ENCODE data around the gene DCX. TPM values are rescaled to one million over a fixed set of nuclear protein-coding genes. Genes with fewer than 3 reads are reported as not detected.

DCX gene
- polyA plus RNA-seq, 4 donors, result 0.18 to 0.34 (median 0.27) TPM; not detected in 1

DNA sequence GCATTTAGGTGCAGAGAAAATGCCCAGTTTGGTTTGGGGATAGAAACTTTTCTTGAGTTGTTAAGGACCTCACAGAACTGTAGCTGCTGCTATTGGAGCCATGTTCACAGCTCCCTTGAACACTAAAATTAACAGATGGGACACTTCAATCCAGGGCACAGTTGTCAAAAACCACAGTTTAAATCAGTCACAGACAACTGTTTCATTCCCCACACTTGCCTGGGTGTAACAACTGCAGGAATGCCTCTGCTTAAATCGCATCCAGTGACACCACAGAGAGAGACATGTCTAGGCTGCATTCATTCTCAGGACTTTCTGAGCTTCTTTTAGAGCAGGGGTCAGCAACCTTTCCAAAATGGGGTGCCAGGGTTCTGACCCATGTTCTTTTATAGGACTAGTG lies 129.0 kb downstream of the DCX start:
- H3K4me1 ChIP-seq (ENCODE audit: control insufficient read depth in 3 of 3, insufficient read depth in 2 of 3, low read depth in 1 of 3, low read length in 2 of 3), result no peaks in the 10 kb centered on the region
- H3K27me3 ChIP-seq (ENCODE audit: control insufficient read depth in 3 of 3, insufficient read depth in 3 of 3, low read length in 3 of 3), result no peaks in the 10 kb centered on the region
- no peak overlapping the region for H3K27ac ChIP-seq (ENCODE audit: low read depth in 1 of 3, low read length in 2 of 3)
- no peak for FAIRE-seq
- no peak for DNase-seq
- no peak overlapping the region for H3K4me3 ChIP-seq (ENCODE audit: low read depth in 1 of 3, low read length in 3 of 3)
- 88 to 90% (median 88%) methylated on average over 1 of the region's 1 CpG for WGBS, 3 donors
- no peaks in the 10 kb centered on the region for H3K9me3 ChIP-seq (ENCODE audit: control insufficient read depth in 2 of 2, insufficient read depth in 1 of 2, low read depth in 1 of 2, low read length in 1 of 2)
- H3K36me3 ChIP-seq (ENCODE audit: control insufficient read depth in 3 of 3, insufficient read depth in 2 of 3, low read depth in 1 of 3, low read length in 3 of 3), result no peaks in the 10 kb centered on the region

DNA sequence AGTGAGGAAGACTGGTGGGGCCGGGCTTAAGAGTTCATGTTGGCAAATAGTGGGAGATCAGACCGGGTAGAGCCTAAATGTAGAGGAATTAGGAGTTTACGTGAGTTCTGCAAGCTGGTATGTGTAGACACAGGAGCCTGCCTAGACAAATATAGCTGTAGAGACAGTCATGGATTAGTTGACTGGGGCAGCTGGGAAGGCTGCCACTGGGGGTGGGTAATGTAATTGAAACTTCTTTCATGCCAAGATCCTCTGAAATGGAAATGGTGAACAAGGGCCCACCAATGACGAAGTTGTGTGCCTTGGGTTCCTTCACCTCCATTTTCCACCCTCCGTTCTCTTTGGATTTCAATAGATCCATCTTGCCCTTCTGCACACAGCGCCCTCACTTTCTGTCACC lies 129.9 kb downstream of the DCX start:
- WGBS, 3 donors, result 76 to 91% (median 81%) methylated on average over 6 of the region's 6 CpGs
- no peaks in the 10 kb centered on the region for H3K9me3 ChIP-seq (ENCODE audit: control insufficient read depth in 2 of 2, insufficient read depth in 1 of 2, low read depth in 1 of 2, low read length in 1 of 2)

DNA sequence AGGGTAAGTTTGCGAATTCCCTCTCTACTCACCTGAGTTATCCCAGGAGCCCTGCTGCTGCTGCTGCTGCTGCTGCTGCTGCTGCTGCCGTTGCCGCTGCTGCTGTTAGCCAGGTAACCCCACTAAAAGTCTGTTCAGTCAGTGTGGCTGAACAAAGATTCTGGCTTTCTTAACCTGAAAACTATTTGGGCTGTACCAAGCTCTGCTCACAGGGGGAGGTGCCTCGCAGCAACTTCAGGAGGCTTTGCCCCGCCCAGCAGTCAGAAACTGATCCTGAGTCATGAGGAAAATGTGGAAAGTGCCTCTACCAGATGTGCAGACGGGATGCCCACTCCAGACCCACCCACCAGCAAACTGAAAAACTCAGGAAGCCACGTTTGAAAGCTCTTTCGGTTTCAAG lies 141.7 kb downstream of the DCX start, which contains the start of gene CAPN6:
Gene CAPN6 (minus strand): TSS at position 145 of the 400 bp plus-strand sequence. CDS start 6,547 bp downstream, outside the sequence.
- DNase-seq, result no peak
- no peak for FAIRE-seq
- peak within 1 kb of the TSS in 1 of 3 donors; percentile 10 for H3K4me3 ChIP-seq (ENCODE audit: low read depth in 1 of 3, low read length in 3 of 3)

More for the DNA sequence above, 129.9 kb downstream of the DCX start:
- Histone ChIP-seq H3K27ac (ENCODE audit: low read depth in 1 of 3, low read length in 2 of 3) (no peak overlapping the region), H3K27me3 (ENCODE audit: control insufficient read depth in 3 of 3, insufficient read depth in 3 of 3, low read length in 3 of 3) (no peaks in the 10 kb centered on the region), H3K36me3 (ENCODE audit: control insufficient read depth in 3 of 3, insufficient read depth in 2 of 3, low read depth in 1 of 3, low read length in 3 of 3) (no peaks in the 10 kb centered on the region), H3K4me1 (ENCODE audit: control insufficient read depth in 3 of 3, insufficient read depth in 2 of 3, low read depth in 1 of 3, low read length in 2 of 3) (no peaks in the 10 kb centered on the region), H3K4me3 (ENCODE audit: low read depth in 1 of 3, low read length in 3 of 3) (no peak overlapping the region)
- DNase-seq (no peak), FAIRE-seq (no peak)

DNA sequence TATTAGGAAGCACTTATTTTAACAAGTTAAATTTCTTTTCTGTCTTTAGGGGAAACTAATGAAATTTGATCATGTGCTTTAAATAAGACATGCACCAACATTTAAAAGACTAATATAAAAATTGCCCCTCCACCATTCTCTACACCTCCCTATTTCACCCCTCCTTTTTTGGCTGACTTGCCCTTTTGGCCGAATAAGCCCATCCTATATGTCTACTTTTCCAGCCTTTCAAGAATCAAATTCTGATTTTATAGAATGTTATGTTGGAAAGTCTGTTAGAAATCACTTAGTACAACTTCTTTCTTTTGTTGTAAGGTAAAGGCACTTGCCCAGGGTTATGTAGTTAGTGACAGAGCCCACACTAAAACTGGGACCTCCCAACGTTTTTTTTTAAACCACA lies 143.5 kb downstream of the DCX start:
- Histone ChIP-seq H3K36me3 (ENCODE audit: control insufficient read depth in 3 of 3, insufficient read depth in 2 of 3, low read depth in 1 of 3, low read length in 3 of 3) (no peaks in the 10 kb centered on the region), H3K27me3 (ENCODE audit: control insufficient read depth in 3 of 3, insufficient read depth in 3 of 3, low read length in 3 of 3) (peaks cover 0 to 5% (median 0%) of the 10 kb centered on the region in 3 donors), H3K4me3 (ENCODE audit: low read depth in 1 of 3, low read length in 3 of 3) (no peak overlapping the region), H3K27ac (ENCODE audit: low read depth in 1 of 3, low read length in 2 of 3) (no peak overlapping the region), H3K4me1 (ENCODE audit: control insufficient read depth in 3 of 3, insufficient read depth in 2 of 3, low read depth in 1 of 3, low read length in 2 of 3) (no peaks in the 10 kb centered on the region), H3K9me3 (ENCODE audit: control insufficient read depth in 2 of 2, insufficient read depth in 1 of 2, low read depth in 1 of 2, low read length in 1 of 2) (no peaks in the 10 kb centered on the region)
- DNase-seq (no peak), FAIRE-seq (no peak)
- 31 to 44% (median 35%) methylated on average over 2 of the region's 2 CpGs for WGBS, 3 donors

More for the DNA sequence above, 141.7 kb downstream of the DCX start, which contains the start of gene CAPN6:
- H3K4me1 ChIP-seq (ENCODE audit: control insufficient read depth in 3 of 3, insufficient read depth in 2 of 3, low read depth in 1 of 3, low read length in 2 of 3), result no peaks in the 10 kb centered on the region
- 23 to 41% (median 30%) methylated on average over 8 of the region's 8 CpGs for WGBS, 3 donors
- H3K27ac ChIP-seq (ENCODE audit: low read depth in 1 of 3, low read length in 2 of 3), result no peak within 1 kb of the TSS
- no peaks in the 10 kb centered on the region for H3K36me3 ChIP-seq (ENCODE audit: control insufficient read depth in 3 of 3, insufficient read depth in 2 of 3, low read depth in 1 of 3, low read length in 3 of 3)
- H3K9me3 ChIP-seq (ENCODE audit: control insufficient read depth in 2 of 2, insufficient read depth in 1 of 2, low read depth in 1 of 2, low read length in 1 of 2), result no peaks in the 10 kb centered on the region
- peaks cover 0 to 5% (median 0%) of the 10 kb centered on the region in 3 donors for H3K27me3 ChIP-seq (ENCODE audit: control insufficient read depth in 3 of 3, insufficient read depth in 3 of 3, low read length in 3 of 3)

DNA sequence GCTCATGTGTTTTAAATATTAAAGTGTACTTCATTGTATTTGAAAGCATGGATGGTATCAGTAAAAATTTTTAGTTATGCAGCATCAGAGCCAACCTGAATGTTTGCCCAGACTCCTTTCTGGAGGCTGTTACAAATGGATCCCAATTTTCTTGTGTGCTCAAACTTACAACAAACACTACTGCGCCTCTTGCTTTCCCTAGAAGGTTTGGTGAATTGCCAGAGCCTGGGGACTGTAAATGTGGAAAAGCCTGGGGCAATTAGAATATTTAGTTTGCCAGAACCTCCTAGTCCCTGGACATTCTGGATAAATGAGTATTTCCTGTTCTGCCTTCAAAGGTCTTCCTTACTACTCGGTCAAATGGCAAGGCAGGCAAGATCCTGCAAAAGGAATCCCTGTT lies 146.5 kb downstream of the DCX start:
- Histone ChIP-seq H3K27me3 (ENCODE audit: control insufficient read depth in 3 of 3, insufficient read depth in 3 of 3, low read length in 3 of 3) (peaks cover 0 to 5% (median 0%) of the 10 kb centered on the region in 3 donors), H3K9me3 (ENCODE audit: control insufficient read depth in 2 of 2, insufficient read depth in 1 of 2, low read depth in 1 of 2, low read length in 1 of 2) (no peaks in the 10 kb centered on the region), H3K27ac (ENCODE audit: low read depth in 1 of 3, low read length in 2 of 3) (no peak overlapping the region), H3K4me1 (ENCODE audit: control insufficient read depth in 3 of 3, insufficient read depth in 2 of 3, low read depth in 1 of 3, low read length in 2 of 3) (no peaks in the 10 kb centered on the region), H3K36me3 (ENCODE audit: control insufficient read depth in 3 of 3, insufficient read depth in 2 of 3, low read depth in 1 of 3, low read length in 3 of 3) (no peaks in the 10 kb centered on the region), H3K4me3 (ENCODE audit: low read depth in 1 of 3, low read length in 3 of 3) (no peak overlapping the region)
- WGBS, 3 donors, result 73 to 82% (median 74%) methylated on average over 2 of the region's 2 CpGs
- no peak for DNase-seq
- FAIRE-seq, result no peak

DNA sequence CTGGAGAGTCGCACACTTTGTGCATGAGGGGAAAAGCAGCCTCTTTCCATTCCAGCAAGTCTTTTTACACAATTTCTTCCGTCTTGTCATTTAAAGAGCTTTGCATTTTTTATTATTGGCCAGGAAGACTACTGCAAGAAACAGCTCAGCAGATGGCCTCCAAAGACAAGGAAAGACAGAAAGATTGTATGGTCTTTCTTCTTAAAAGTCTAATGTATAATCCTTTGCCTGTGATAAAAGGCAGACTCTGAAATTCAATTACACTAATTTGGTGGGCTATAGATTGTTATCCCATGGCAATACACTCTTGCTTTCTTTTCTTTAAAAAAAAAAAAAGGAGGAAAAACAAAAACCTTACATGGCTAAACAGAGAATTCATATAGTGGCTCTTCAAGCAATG lies 147.6 kb downstream of the DCX start:
- Histone ChIP-seq H3K9me3 (ENCODE audit: control insufficient read depth in 2 of 2, insufficient read depth in 1 of 2, low read depth in 1 of 2, low read length in 1 of 2) (no peaks in the 10 kb centered on the region), H3K4me3 (ENCODE audit: low read depth in 1 of 3, low read length in 3 of 3) (no peak overlapping the region), H3K36me3 (ENCODE audit: control insufficient read depth in 3 of 3, insufficient read depth in 2 of 3, low read depth in 1 of 3, low read length in 3 of 3) (no peaks in the 10 kb centered on the region), H3K27me3 (ENCODE audit: control insufficient read depth in 3 of 3, insufficient read depth in 3 of 3, low read length in 3 of 3) (peaks cover 0 to 5% (median 0%) of the 10 kb centered on the region in 3 donors), H3K27ac (ENCODE audit: low read depth in 1 of 3, low read length in 2 of 3) (no peak overlapping the region), H3K4me1 (ENCODE audit: control insufficient read depth in 3 of 3, insufficient read depth in 2 of 3, low read depth in 1 of 3, low read length in 2 of 3) (no peaks in the 10 kb centered on the region)
- 69 to 75% (median 69%) methylated on average over 2 of the region's 2 CpGs for WGBS, 3 donors
- DNase-seq, result no peak
- FAIRE-seq, result no peak

DNA sequence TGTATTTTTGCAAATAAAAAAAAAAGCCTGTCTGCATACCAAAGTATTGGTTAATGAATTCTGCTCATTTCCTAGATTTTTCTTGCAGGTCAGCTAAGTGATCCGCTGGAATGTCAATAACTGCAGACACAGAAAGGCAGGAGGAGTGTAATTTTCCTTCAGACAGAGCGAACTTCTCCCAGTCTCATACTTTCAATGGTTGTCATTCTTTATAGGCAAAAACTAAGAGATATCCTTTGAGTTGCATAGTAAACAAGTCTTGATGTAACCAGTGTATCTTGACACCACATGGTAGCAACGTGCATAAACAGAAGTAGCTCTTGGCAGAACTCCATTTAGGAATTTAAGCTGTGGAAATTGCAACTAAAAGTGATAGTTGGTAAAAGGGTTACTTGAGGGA lies 149.9 kb downstream of the DCX start:
- WGBS, 3 donors, result 51 to 60% (median 57%) methylated on average over 3 of the region's 3 CpGs
- Histone ChIP-seq H3K36me3 (ENCODE audit: control insufficient read depth in 3 of 3, insufficient read depth in 2 of 3, low read depth in 1 of 3, low read length in 3 of 3) (no peaks in the 10 kb centered on the region), H3K4me1 (ENCODE audit: control insufficient read depth in 3 of 3, insufficient read depth in 2 of 3, low read depth in 1 of 3, low read length in 2 of 3) (no peaks in the 10 kb centered on the region), H3K4me3 (ENCODE audit: low read depth in 1 of 3, low read length in 3 of 3) (no peak overlapping the region), H3K27me3 (ENCODE audit: control insufficient read depth in 3 of 3, insufficient read depth in 3 of 3, low read length in 3 of 3) (peaks cover 0 to 1% (median 0%) of the 10 kb centered on the region in 3 donors), H3K9me3 (ENCODE audit: control insufficient read depth in 2 of 2, insufficient read depth in 1 of 2, low read depth in 1 of 2, low read length in 1 of 2) (no peaks in the 10 kb centered on the region), H3K27ac (ENCODE audit: low read depth in 1 of 3, low read length in 2 of 3) (no peak overlapping the region)
- DNase-seq (no peak), FAIRE-seq (no peak)

DNA sequence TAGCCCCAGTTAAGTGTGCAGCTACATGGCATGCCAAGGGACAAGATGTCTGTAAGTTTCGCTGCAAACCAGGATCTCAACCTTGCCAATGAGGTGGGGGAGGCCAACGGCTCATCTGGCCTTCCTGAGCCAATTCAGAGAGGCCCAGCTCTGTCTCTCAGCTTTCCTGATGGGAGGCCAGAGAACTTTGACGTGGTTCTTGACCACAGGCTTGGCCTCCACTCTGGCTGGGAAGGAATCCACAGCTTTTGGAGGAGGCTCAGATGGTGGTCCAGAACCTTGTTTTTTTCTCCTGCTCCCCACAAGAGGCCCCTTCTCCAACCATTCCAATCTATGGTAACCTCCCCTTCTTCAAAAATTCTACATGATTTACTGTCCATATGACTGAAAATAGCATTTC lies 151.5 kb downstream of the DCX start:
- Histone ChIP-seq H3K36me3 (ENCODE audit: control insufficient read depth in 3 of 3, insufficient read depth in 2 of 3, low read depth in 1 of 3, low read length in 3 of 3) (no peaks in the 10 kb centered on the region), H3K4me3 (ENCODE audit: low read depth in 1 of 3, low read length in 3 of 3) (no peak overlapping the region), H3K4me1 (ENCODE audit: control insufficient read depth in 3 of 3, insufficient read depth in 2 of 3, low read depth in 1 of 3, low read length in 2 of 3) (no peaks in the 10 kb centered on the region), H3K9me3 (ENCODE audit: control insufficient read depth in 2 of 2, insufficient read depth in 1 of 2, low read depth in 1 of 2, low read length in 1 of 2) (no peaks in the 10 kb centered on the region), H3K27me3 (ENCODE audit: control insufficient read depth in 3 of 3, insufficient read depth in 3 of 3, low read length in 3 of 3) (no peaks in the 10 kb centered on the region), H3K27ac (ENCODE audit: low read depth in 1 of 3, low read length in 2 of 3) (no peak overlapping the region)
- 46 to 71% (median 69%) methylated on average over 3 of the region's 3 CpGs for WGBS, 3 donors
- FAIRE-seq (no peak), DNase-seq (no peak)

DNA sequence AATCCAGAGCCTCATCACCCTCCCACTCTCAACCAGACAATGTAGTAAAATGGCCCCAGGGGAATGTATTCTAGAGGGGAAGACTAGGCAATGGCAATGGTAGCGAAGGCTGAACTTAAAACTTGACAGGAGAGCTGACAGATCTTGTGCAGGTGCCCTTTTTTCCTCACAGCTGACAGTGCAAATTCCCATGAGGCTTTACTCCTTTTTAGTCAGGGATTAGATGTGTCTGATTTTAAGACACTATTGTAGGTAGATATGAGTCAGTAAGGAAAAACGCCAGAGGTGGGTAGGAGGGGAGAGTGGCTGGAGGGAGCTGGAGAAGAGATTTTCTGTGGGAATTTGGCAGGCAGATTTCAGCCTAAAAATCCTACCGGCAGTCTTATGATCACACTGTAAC lies 152.4 kb downstream of the DCX start:
- FAIRE-seq, result no peak
- no peaks in the 10 kb centered on the region for H3K36me3 ChIP-seq (ENCODE audit: control insufficient read depth in 3 of 3, insufficient read depth in 2 of 3, low read depth in 1 of 3, low read length in 3 of 3)
- WGBS, 3 donors, result 56 to 82% (median 67%) methylated on average over 3 of the region's 3 CpGs

More for the DNA sequence above, 152.4 kb downstream of the DCX start:
- Histone ChIP-seq H3K4me3 (ENCODE audit: low read depth in 1 of 3, low read length in 3 of 3) (no peak overlapping the region), H3K27me3 (ENCODE audit: control insufficient read depth in 3 of 3, insufficient read depth in 3 of 3, low read length in 3 of 3) (no peaks in the 10 kb centered on the region), H3K4me1 (ENCODE audit: control insufficient read depth in 3 of 3, insufficient read depth in 2 of 3, low read depth in 1 of 3, low read length in 2 of 3) (no peaks in the 10 kb centered on the region), H3K27ac (ENCODE audit: low read depth in 1 of 3, low read length in 2 of 3) (no peak overlapping the region), H3K9me3 (ENCODE audit: control insufficient read depth in 2 of 2, insufficient read depth in 1 of 2, low read depth in 1 of 2, low read length in 1 of 2) (no peaks in the 10 kb centered on the region)
- DNase-seq, result no peak

All from small intestine (tissue), 7 donors.